PC-3 (cell line): ENCODE measurements around the gene GALNS. TPM values are rescaled to one million over a fixed set of nuclear protein-coding genes. Genes with fewer than 3 reads are reported as not detected.
"Not testable (repeated sequence)": the region's sequence is repeated elsewhere in the genome, so short reads cannot be mapped to it uniquely, and the experiment has no call there.

Experiments used
- ATAC-seq: fragments of 200-7000 bp; cut with Tn5 transposase; 2 replicates; pipeline ENCODE4 v1.9.1; 2020; ENCODE audit warnings: mild to moderate bottlenecking, moderate library complexity
- BruUV-seq: library from RNA; stranded (reverse); fragments of 400-500 nt; replicated peaks from 2 replicates; lab custom pipeline; 2021; lab: Mats Ljungman, UMichigan
- CTCF ChIA-PET: fragments of 300-600 bp; sonication (Branson Sonifier 250); formaldehyde crosslinking; loops from one replicate; lab custom pipeline; 2022; ENCODE audit warnings: antibody characterized with exemption; lab: Charles Lee
- POLR2A ChIA-PET: fragments of 300-600 bp; sonication (Branson Sonifier 250); formaldehyde crosslinking; loops from one replicate; lab custom pipeline; 2022; ENCODE audit warnings: antibody characterized with exemption; ENCODE audit not compliant: unreplicated experiment; lab: Charles Lee
- DNase-seq: peaks from one replicate; pipeline ENCODE4 v3.0.0-alpha.2; 2015
- H2AFZ ChIP-seq: fragments of 300-600 bp; sonication (generic); 2 replicates; pipeline ENCODE4 v1.6.0; 2016; ENCODE audit warnings: antibody characterized with exemption, low read length
- H3F3A ChIP-seq: fragments of 300-600 bp; sonication (generic); one replicate; pipeline ENCODE4 v1.6.0; 2017; ENCODE audit warnings: antibody characterized with exemption, low read length, control low read depth, mild to moderate bottlenecking; ENCODE audit not compliant: unreplicated experiment
- H3K27ac ChIP-seq: fragments of 300-600 bp; sonication (generic); 2 replicates; pipeline ENCODE4 v1.5.1; 2016; ENCODE audit warnings: mild to moderate bottlenecking, low read length
- H3K27me3 ChIP-seq: fragments of 300-600 bp; sonication (generic); 2 replicates; pipeline ENCODE4 v1.6.1; 2016; ENCODE audit warnings: low read length, mixed read lengths
- H3K36me3 ChIP-seq: fragments of 300-600 bp; sonication (generic); 2 replicates; pipeline ENCODE4 v1.6.1; 2016; ENCODE audit warnings: low read depth, mixed run types, low read length, mixed read lengths
- H3K4me1 ChIP-seq: fragments of 300-600 bp; sonication (generic); 2 replicates; pipeline ENCODE4 v1.5.1; 2016; ENCODE audit warnings: low read length; ENCODE audit not compliant: insufficient read depth
- H3K4me2 ChIP-seq: fragments of 300-600 bp; sonication (generic); 2 replicates; pipeline ENCODE4 v1.6.0; 2016; ENCODE audit warnings: low read length
- H3K4me3 ChIP-seq: fragments of 300-600 bp; sonication (generic); 2 replicates; pipeline ENCODE4 v1.5.1; 2016; ENCODE audit warnings: mild to moderate bottlenecking, low read length, mixed read lengths
- H3K79me2 ChIP-seq: fragments of 300-600 bp; sonication (generic); 2 replicates; pipeline ENCODE4 v1.6.1; 2017; ENCODE audit warnings: low read length, mixed read lengths
- H3K9ac ChIP-seq: fragments of 300-600 bp; sonication (generic); 2 replicates; pipeline ENCODE4 v1.6.0; 2016; ENCODE audit warnings: mild to moderate bottlenecking, low read length
- H3K9me2 ChIP-seq: fragments of 300-600 bp; sonication (generic); replicated peaks from 2 replicates; pipeline ENCODE4 v1.6.1; 2016; ENCODE audit warnings: mixed run types, low read length, mixed read lengths
- H3K9me3 ChIP-seq: fragments of 300-600 bp; sonication (generic); 2 replicates; pipeline ENCODE4 v1.6.1; 2016; ENCODE audit warnings: low read length, mixed read lengths
- H4K20me1 ChIP-seq: fragments of 300-600 bp; sonication (generic); 2 replicates; pipeline ENCODE4 v1.6.1; 2016; ENCODE audit warnings: low read length, mixed read lengths
- CTCF ChIP-seq: fragments of 300-600 bp; sonication (generic); conservative IDR thresholded peaks from 2 replicates; pipeline ENCODE4 v1.5.1; 2017; ENCODE audit warnings: antibody characterized with exemption, low read depth, mild to moderate bottlenecking, low read length
- EZH2 ChIP-seq: fragments of 300-600 bp; sonication (generic); IDR thresholded peaks from one replicate; pipeline ENCODE4 v1.6.1; 2017; ENCODE audit warnings: antibody characterized with exemption, mild to moderate bottlenecking, low read length; ENCODE audit not compliant: unreplicated experiment
- EZH2phosphoT487 ChIP-seq: fragments of 300-600 bp; sonication (generic); IDR thresholded peaks from 2 replicates; pipeline ENCODE4 v1.6.1; 2018; ENCODE audit warnings: mild to moderate bottlenecking, antibody characterized with exemption, low read length, borderline replicate concordance
- intact Hi-C: fragments of 100-400 bp; cut with micrococcal nuclease; formaldehyde crosslinking; loops from 2 replicates; pipeline ENCODE4 v1.9.0; 2023
- total RNA-seq: library from RNA; depleted of rRNA; stranded (reverse); fragments of >200 nt; gene quantifications from 2 replicates; pipeline ENCODE4 v1.2.3, GENCODE V29; 2014

Gene GALNS
- total RNA-seq, 1 experiment from 2014 or later: 18.3 TPM

DNA sequence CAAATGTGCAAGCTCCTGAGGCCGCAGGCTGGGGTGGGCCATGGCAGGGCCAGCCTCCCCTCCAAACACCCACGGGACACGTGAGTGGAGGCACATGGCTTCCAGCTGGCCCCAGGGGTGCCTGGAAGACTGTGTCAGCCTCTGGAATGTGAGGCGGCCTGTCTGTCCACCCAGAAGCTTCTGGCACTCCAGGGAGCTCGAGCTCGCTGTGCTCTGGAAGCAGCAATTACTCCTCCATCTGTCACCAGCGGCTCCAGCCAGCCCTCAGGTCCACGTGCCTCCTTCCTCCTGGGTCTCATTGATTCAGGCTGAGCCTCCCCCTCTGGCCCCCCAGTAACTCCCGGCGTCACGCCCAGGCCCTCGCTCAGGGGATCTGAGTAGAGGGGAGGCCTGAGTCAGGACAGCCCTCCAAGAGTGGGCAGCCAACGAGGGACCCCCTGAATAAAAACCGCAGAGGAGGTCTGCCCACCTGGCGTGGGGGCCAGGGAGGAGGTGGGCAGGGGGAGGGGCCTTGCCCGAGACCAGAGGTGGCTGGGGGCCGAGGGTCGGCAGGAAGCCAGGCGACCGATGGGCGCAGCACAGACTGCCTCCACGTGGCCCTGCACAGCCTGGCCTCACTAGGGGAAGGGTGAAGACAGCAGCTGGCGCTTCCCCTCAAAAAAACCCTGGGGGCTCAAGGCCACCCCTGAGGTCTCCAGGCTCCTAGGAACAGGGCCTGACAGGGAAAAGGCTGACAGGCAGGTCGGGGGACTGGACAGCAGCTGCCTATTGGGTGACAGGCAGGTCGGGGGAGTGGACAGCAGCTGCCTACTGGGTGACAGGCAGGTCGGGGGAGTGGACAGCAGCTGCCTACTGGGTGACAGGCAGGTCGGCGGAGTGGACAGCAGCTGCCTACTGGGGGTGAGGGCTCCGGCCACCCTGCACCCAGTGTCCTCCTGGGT, 83.6 kb downstream of the GALNS start:
- POLR2A ChIA-PET: interaction anchor here (0.6 to 0.7 kb wide), 2 partner anchors 9 to 11 kb away, joined by 6 to 7 read pairs; no protein-coding TSS in a partner anchor
- ATAC-seq (no peak), DNase-seq (peak; percentile 18)
- no peaks in the 10 kb centered on the region for H3F3A ChIP-seq
- intact Hi-C loops: no loop called here
- TF ChIP-seq EZH2phosphoT487: no peak
- no peak for TF ChIP-seq EZH2
- TF ChIP-seq CTCF: no peak
- H3K36me3 ChIP-seq: no peaks in the 10 kb centered on the region
- no peaks in the 10 kb centered on the region for H3K9me2 ChIP-seq
- no peak overlapping the region for H3K9ac ChIP-seq
- H3K4me3 ChIP-seq: no peak overlapping the region
- CTCF ChIA-PET: interaction anchor here (0.6 to 1.1 kb wide), 2 partner anchors 11 to 36 kb away, joined by 3 to 7 read pairs; no protein-coding TSS in a partner anchor
- peaks cover 19% of the 10 kb centered on the region; the same call in 1 of the 2 replicates for H4K20me1 ChIP-seq
- no peaks in the 10 kb centered on the region for H3K27me3 ChIP-seq
- no peak overlapping the region for H2AFZ ChIP-seq
- no peak overlapping the region for H3K27ac ChIP-seq
- no peaks in the 10 kb centered on the region for H3K9me3 ChIP-seq
- peaks cover 97% of the 10 kb centered on the region for H3K79me2 ChIP-seq
- H3K4me2 ChIP-seq: no peak overlapping the region
- peaks cover 37% of the 10 kb centered on the region for H3K4me1 ChIP-seq
- no TSS peak for BruUV-seq

DNA sequence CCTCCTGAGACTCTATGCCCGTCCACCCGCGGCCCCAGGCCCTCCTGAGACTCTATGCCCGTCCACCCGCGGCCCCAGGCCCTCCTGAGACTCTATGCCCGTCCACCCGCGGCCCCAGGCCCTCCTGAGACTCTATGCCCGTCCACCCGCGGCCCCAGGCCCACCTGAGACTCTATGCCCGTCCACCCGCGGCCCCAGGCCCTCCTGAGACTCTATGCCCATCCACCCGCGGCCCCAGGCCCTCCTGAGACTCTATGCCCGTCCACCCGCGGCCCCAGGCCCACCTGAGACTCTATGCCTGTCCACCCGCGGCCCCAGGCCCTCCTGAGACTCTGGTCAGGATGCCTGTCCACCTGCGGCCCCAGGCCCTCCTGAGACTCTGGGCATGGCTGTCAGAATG, 85.0 kb downstream of the GALNS start:
- CTCF ChIA-PET: interaction anchor here (1.9 kb wide), 1 partner anchor 34 kb away, joined by 9 read pairs; no protein-coding TSS in a partner anchor
- H3K4me3 ChIP-seq, H2AFZ ChIP-seq, intact Hi-C loops, H3F3A ChIP-seq, H3K36me3 ChIP-seq, H3K27me3 ChIP-seq, POLR2A ChIA-PET, DNase-seq, H3K9me2 ChIP-seq, ATAC-seq, H3K9ac ChIP-seq, H3K4me2 ChIP-seq, BruUV-seq, H3K27ac ChIP-seq, H3K9me3 ChIP-seq: not testable (repeated sequence)
- Histone ChIP-seq H3K79me2 (peaks cover 97% of the 10 kb centered on the region), H3K4me1 (peaks cover 40% of the 10 kb centered on the region), H4K20me1 (peaks cover 19% of the 10 kb centered on the region; the same call in 1 of the 2 replicates)

- ChIA-PET CTCF (interaction anchor here (0.7 to 1.9 kb wide), 2 partner anchors 13 to 34 kb away, joined by 3 to 9 read pairs; no protein-coding TSS in a partner anchor), POLR2A (no interaction called here)
- Histone ChIP-seq H3K4me3 (peak overlapping the region; percentile 47; the same call in 1 of the 2 replicates), H3K4me1 (peaks cover 40% of the 10 kb centered on the region), H3K27ac (peak overlapping the region; percentile 91), H3K36me3 (no peaks in the 10 kb centered on the region), H3K4me2 (peak overlapping the region; percentile 82), H3K9me2 (no peaks in the 10 kb centered on the region), H3K9ac (no peak overlapping the region), H3K9me3 (no peaks in the 10 kb centered on the region), H4K20me1 (peaks cover 23% of the 10 kb centered on the region; the same call in 1 of the 2 replicates), H3K27me3 (no peaks in the 10 kb centered on the region), H3F3A (no peaks in the 10 kb centered on the region), H3K79me2 (peaks cover 97% of the 10 kb centered on the region), H2AFZ (no peak overlapping the region)
- BruUV-seq: no TSS peak
- no peak for DNase-seq
- TF ChIP-seq EZH2phosphoT487 (no peak), EZH2 (no peak), CTCF (no peak)
- intact Hi-C loops: no loop called here
- no peak; the same call in 1 of the 2 replicates for ATAC-seq
Measured at GRCh38 chr16:88771294-88771772, 85.4 kb downstream of the GALNS start.
